ENCODE measurements around the gene SMS. TPM values are rescaled to one million over a fixed set of nuclear protein-coding genes. Genes with fewer than 3 reads are reported as not detected.

SMS gene
- total and polyA plus RNA-seq, 9 donors = 66.1 to 79.4 (median 70.9) TPM

DNA sequence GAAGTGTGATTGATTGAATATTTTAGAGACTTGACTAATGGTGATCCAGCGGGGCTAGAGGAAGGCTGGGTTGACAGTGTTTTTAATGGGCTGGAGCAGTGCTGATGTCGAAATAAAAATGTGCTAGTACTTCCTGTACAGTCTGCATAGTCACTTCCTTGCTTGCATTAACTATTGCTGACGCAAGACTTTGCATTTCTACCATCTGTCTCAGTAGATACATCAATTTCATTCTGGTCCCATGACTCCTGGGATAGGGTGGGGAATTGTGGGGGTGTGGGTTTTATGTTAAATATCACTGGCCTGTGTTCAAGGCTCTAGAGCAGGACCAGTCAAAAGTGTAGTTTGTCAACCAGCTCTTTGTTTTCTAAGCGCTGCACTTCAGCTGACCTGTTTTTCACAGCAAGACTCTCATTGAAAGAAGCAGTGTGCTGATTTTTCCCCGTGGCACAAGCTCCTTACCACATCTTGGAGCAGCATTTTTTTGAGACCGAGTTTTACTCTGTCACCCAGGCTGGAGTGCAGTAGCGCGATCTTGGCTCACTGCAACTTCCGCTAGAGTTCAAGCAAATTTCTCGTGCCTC is 56.5 kb downstream of the SMS start:
- Histone ChIP-seq H3K27me3 (ENCODE audit: control insufficient read depth, insufficient read depth, low read length) (peaks cover 2% of the 10 kb centered on the region), H3K36me3 (ENCODE audit: control insufficient read depth, insufficient read depth, low read length) (no peaks in the 10 kb centered on the region), H3K27ac (ENCODE audit: low read length) (no peak overlapping the region), H3K4me1 (ENCODE audit: control insufficient read depth, insufficient read depth, low read length) (peaks cover 3% of the 10 kb centered on the region), H3K4me3 (ENCODE audit: low read length) (no peak overlapping the region), H3K9me3 (replicated peaks; ENCODE audit: control insufficient read depth, low read depth, low read length) (no peaks in the 10 kb centered on the region)
- WGBS (ENCODE audit: insufficient coverage) = 61% methylated on average over 4 of the region's 10 CpGs
- peak; percentile 52 for DNase-seq

DNA sequence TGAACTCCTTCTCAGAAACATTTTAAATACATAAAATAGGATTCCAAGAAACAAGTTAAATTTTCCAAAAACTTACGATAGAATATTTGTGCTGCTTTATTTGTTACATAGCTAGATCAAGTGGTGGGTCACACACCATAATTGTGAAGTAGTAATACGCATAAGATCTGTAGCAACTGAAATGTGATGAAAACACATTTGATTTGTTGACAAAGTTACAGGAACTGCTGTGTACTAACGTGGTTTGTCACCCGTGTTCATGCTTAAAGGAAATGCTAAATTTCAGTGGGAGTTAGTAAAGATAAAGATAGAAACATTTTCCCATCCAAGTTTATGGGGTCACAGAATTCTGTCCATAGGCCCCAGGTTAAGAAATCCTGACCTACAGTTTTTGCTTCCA is 57.5 kb downstream of the SMS start:
- Histone ChIP-seq H3K27me3 (ENCODE audit: control insufficient read depth, insufficient read depth, low read length) (peaks cover 2% of the 10 kb centered on the region), H3K9me3 (replicated peaks; ENCODE audit: control insufficient read depth, low read depth, low read length) (no peaks in the 10 kb centered on the region), H3K4me1 (ENCODE audit: control insufficient read depth, insufficient read depth, low read length) (no peaks in the 10 kb centered on the region), H3K36me3 (ENCODE audit: control insufficient read depth, insufficient read depth, low read length) (no peaks in the 10 kb centered on the region), H3K4me3 (ENCODE audit: low read length) (no peak overlapping the region), H3K27ac (ENCODE audit: low read length) (no peak overlapping the region)
- DNase-seq = no peak
- 80% methylated on average over 1 of the region's 4 CpGs for WGBS (ENCODE audit: insufficient coverage)

DNA sequence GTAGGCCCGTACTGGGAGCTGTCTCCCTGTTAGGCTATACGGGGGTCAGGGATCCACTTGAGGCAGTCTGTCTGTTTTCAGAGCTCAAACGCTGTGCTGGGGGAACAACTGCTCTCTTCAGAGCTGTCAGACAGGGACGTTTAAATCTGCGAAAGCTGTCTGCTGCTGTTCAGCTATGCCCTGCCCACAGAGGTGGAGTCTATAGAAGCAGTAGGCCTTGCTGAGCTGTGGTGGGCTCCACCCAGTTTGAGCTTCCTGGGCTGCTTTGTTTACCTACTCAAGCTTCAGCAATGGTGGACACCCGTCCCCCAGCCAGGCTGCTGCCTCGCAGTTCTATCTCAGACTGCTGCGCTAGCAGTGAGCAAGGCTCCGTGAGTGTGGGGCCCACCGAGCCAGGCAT is 64.4 kb downstream of the SMS start:
- Histone ChIP-seq H3K27me3 (ENCODE audit: control insufficient read depth, insufficient read depth, low read length) (peaks cover 14% of the 10 kb centered on the region), H3K27ac (ENCODE audit: low read length) (no peak overlapping the region), H3K36me3 (ENCODE audit: control insufficient read depth, insufficient read depth, low read length) (no peaks in the 10 kb centered on the region), H3K9me3 (replicated peaks; ENCODE audit: control insufficient read depth, low read depth, low read length) (peaks cover 4% of the 10 kb centered on the region), H3K4me1 (ENCODE audit: control insufficient read depth, insufficient read depth, low read length) (no peaks in the 10 kb centered on the region), H3K4me3 (ENCODE audit: low read length) (no peak overlapping the region)
- no peak for DNase-seq
- 78% methylated on average over 10 of the region's 10 CpGs for WGBS (ENCODE audit: insufficient coverage)

DNA sequence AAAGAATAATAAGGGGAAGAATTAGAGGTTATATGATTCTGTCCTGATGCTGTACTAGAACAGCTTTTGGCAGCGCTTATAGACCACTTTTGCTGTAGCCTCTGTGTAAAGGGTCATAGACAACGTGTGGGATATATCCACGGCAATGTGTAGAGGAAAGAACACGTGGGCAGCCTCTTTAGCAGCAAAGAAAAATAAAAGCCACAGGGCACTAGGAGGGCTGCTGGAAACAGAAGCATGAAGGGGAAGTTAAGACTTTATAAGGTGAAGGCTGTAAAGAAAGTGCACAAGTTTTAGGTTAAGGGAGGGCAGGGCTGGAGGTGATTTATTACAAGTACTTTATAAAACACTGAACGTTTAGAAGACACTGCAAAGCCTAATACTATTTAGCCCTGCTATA is 71.5 kb downstream of the SMS start:
- Histone ChIP-seq H3K27ac (ENCODE audit: low read length) (no peak overlapping the region), H3K36me3 (ENCODE audit: control insufficient read depth, insufficient read depth, low read length) (no peaks in the 10 kb centered on the region), H3K9me3 (replicated peaks; ENCODE audit: control insufficient read depth, low read depth, low read length) (peaks cover 4% of the 10 kb centered on the region), H3K4me3 (ENCODE audit: low read length) (no peak overlapping the region), H3K27me3 (ENCODE audit: control insufficient read depth, insufficient read depth, low read length) (peaks cover 14% of the 10 kb centered on the region), H3K4me1 (ENCODE audit: control insufficient read depth, insufficient read depth, low read length) (no peaks in the 10 kb centered on the region)
- WGBS (ENCODE audit: insufficient coverage) = 36% methylated on average over 4 of the region's 5 CpGs
- DNase-seq = no peak

DNA sequence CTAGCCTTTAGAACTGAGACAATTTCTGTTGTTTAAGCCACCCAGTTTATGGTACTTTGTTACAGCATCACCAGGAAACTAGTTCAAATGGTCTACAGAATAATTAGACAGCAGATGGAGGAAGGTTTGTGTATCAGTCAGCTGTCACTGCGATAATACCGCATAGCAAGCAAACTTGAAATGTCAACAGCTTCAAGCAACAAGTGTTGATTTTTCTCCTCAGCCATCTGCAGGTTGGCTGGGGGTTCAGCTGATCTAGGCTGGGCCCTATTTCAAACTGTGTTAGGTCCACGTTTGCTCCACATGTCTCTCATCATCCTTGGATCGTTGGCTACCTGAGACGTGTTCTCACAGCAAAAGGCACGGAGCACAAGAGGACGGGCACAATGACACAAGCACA is 72.4 kb downstream of the SMS start:
- WGBS (ENCODE audit: insufficient coverage) = 71% methylated on average over 7 of the region's 7 CpGs
- Histone ChIP-seq H3K4me3 (ENCODE audit: low read length) (no peak overlapping the region), H3K27me3 (ENCODE audit: control insufficient read depth, insufficient read depth, low read length) (peaks cover 14% of the 10 kb centered on the region), H3K36me3 (ENCODE audit: control insufficient read depth, insufficient read depth, low read length) (no peaks in the 10 kb centered on the region), H3K9me3 (replicated peaks; ENCODE audit: control insufficient read depth, low read depth, low read length) (peaks cover 4% of the 10 kb centered on the region), H3K27ac (ENCODE audit: low read length) (no peak overlapping the region), H3K4me1 (ENCODE audit: control insufficient read depth, insufficient read depth, low read length) (no peaks in the 10 kb centered on the region)
- no peak for DNase-seq

DNA sequence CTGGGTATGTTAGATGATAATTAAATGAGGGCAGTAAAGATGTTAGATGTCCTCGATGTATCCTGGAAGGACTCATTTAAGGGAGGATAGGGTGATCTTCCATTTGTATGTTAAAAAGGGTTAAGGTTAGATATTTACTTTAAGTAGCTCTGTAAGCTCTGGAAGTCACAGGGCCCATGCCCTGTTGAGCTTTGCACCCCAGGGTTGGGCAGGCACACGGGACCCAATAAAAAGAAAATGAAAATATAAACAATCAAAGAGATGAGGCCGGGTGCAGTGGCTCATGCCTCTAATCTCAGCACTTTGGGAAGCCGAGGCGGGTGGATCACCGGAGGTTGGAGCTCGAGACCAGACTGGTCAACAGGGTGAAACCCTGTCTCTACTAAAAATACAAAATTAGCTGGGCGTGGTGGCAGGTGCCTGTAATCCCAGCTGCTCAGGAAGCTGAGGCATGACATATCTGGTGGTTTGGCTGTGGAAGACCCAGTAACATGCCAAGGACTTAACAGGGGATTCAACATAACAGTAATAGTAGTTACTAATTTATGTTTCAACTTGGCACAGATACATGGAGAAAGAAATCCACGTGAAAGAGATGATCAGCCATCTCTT is 74.7 kb downstream of the SMS start:
- no peak overlapping the region for H3K27ac ChIP-seq (ENCODE audit: low read length)
- no peak for DNase-seq
- H3K4me1 ChIP-seq (ENCODE audit: control insufficient read depth, insufficient read depth, low read length) = no peaks in the 10 kb centered on the region
- no peaks in the 10 kb centered on the region for H3K36me3 ChIP-seq (ENCODE audit: control insufficient read depth, insufficient read depth, low read length)
- peaks cover 17% of the 10 kb centered on the region for H3K27me3 ChIP-seq (ENCODE audit: control insufficient read depth, insufficient read depth, low read length)
- H3K9me3 ChIP-seq (replicated peaks; ENCODE audit: control insufficient read depth, low read depth, low read length) = no peaks in the 10 kb centered on the region
- no peak overlapping the region for H3K4me3 ChIP-seq (ENCODE audit: low read length)
- WGBS (ENCODE audit: insufficient coverage) = 67% methylated on average over 1 of the region's 9 CpGs

DNA sequence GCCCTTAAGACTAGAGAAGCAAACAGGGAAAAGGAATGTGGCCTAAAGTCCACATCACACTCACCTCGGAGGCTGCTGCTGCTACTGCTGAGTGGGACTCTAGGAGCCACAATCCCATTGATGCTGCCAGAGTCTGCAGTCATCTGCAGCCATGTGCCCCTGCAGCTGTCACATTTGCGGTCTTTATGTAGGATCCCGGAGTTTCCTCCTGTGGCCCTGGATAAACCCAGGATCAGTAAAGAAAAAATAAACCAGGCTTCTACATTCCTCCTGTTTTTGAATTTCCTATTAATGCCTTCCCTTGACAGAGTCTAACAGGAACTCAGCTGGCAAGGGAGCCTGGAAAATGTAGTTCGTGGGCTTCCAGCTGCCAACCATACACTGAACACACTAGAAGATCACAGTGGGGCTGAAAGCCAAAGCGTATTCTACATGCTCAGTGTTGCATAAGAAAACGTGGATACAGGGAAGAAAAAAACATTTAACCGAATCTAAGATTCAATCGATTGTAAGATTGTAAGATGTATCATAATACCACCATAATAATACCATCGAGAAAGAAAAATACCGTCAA is 81.3 kb downstream of the SMS start:
- Histone ChIP-seq H3K36me3 (ENCODE audit: control insufficient read depth, insufficient read depth, low read length) (no peaks in the 10 kb centered on the region), H3K27me3 (ENCODE audit: control insufficient read depth, insufficient read depth, low read length) (peaks cover 30% of the 10 kb centered on the region), H3K4me1 (ENCODE audit: control insufficient read depth, insufficient read depth, low read length) (no peaks in the 10 kb centered on the region), H3K27ac (ENCODE audit: low read length) (no peak overlapping the region), H3K4me3 (ENCODE audit: low read length) (no peak overlapping the region), H3K9me3 (replicated peaks; ENCODE audit: control insufficient read depth, low read depth, low read length) (no peaks in the 10 kb centered on the region)
- 82% methylated on average over 3 of the region's 10 CpGs for WGBS (ENCODE audit: insufficient coverage)
- DNase-seq = peak; percentile 82

DNA sequence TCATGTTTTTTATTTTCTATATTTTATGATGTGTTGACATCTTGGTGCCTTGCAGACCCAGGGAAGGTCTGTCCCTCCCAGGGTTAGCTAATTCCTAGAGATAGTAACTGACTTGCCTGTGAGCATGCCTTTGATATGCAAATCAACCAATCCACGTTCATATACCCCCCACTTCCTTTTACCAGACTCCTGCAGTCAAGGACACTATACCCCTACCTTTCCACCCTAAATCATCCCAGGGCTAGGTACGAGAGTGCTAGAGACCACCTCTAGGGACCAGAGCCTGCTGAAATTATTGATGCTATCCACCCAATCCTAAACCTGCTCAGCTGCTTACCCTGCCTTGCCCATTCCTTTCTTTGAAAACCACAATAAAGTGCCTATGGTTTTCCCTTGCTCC is 84.1 kb downstream of the SMS start:
- no peak for DNase-seq
- 42% methylated on average over 2 of the region's 2 CpGs for WGBS (ENCODE audit: insufficient coverage)
- no peaks in the 10 kb centered on the region for H3K4me1 ChIP-seq (ENCODE audit: control insufficient read depth, insufficient read depth, low read length)

DNA sequence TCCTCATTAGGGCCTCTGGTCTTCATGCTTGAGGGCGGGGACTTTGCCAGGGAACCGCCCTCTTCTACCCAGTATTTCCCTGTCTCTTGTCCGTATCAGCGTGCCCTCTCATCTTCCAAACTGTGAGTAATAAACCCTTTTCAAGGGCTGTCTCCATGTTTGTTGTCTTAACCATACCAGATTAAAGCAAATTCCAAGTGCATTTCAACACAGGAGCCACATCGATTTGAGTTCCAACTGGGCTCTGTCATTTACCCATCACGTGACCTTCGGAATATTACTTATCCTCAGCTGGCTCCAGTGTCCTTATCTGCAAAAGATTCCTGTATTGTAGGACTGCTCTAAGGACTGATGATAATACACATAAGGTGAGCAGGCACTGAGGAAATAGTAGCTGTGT is 85.2 kb downstream of the SMS start:
- no peaks in the 10 kb centered on the region for H3K36me3 ChIP-seq (ENCODE audit: control insufficient read depth, insufficient read depth, low read length)
- 66% methylated on average over 3 of the region's 7 CpGs for WGBS (ENCODE audit: insufficient coverage)
- no peaks in the 10 kb centered on the region for H3K4me1 ChIP-seq (ENCODE audit: control insufficient read depth, insufficient read depth, low read length)
- no peak for DNase-seq
- H3K27ac ChIP-seq (ENCODE audit: low read length) = no peak overlapping the region
- no peak overlapping the region for H3K4me3 ChIP-seq (ENCODE audit: low read length)
- H3K27me3 ChIP-seq (ENCODE audit: control insufficient read depth, insufficient read depth, low read length) = peaks cover 25% of the 10 kb centered on the region
- H3K9me3 ChIP-seq (replicated peaks; ENCODE audit: control insufficient read depth, low read depth, low read length) = no peaks in the 10 kb centered on the region

More for the DNA sequence above, 84.1 kb downstream of the SMS start:
- H3K4me3 ChIP-seq (ENCODE audit: low read length) = no peak overlapping the region
- no peak overlapping the region for H3K27ac ChIP-seq (ENCODE audit: low read length)
- no peaks in the 10 kb centered on the region for H3K9me3 ChIP-seq (replicated peaks; ENCODE audit: control insufficient read depth, low read depth, low read length)
- H3K36me3 ChIP-seq (ENCODE audit: control insufficient read depth, insufficient read depth, low read length) = no peaks in the 10 kb centered on the region
- H3K27me3 ChIP-seq (ENCODE audit: control insufficient read depth, insufficient read depth, low read length) = peaks cover 27% of the 10 kb centered on the region

DNA sequence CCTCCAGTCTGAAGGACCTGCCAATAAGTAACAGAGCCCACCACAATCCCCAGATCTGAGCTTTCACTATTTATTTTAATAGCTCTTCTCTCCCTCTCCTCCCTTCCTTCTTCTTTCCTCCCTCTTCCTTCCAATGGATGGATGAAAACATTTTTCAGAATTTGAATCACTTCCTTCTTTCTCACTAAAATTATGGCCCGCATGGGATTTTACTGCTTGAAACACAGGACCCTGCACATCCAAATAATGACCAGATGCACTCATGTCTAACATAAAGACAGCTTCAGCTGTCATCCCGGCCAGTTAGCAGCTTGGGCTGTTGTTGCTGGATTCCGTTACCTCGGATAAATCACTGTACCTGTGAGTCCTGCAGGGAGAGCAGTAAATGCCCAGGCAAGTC is 86.2 kb downstream of the SMS start:
- 48% methylated on average over 3 of the region's 4 CpGs for WGBS (ENCODE audit: insufficient coverage)
- no peak overlapping the region for H3K4me3 ChIP-seq (ENCODE audit: low read length)
- DNase-seq = peak; percentile 71
- no peaks in the 10 kb centered on the region for H3K4me1 ChIP-seq (ENCODE audit: control insufficient read depth, insufficient read depth, low read length)
- H3K36me3 ChIP-seq (ENCODE audit: control insufficient read depth, insufficient read depth, low read length) = no peaks in the 10 kb centered on the region
- peaks cover 25% of the 10 kb centered on the region for H3K27me3 ChIP-seq (ENCODE audit: control insufficient read depth, insufficient read depth, low read length)
- H3K27ac ChIP-seq (ENCODE audit: low read length) = no peak overlapping the region
- no peaks in the 10 kb centered on the region for H3K9me3 ChIP-seq (replicated peaks; ENCODE audit: control insufficient read depth, low read depth, low read length)

Measured in muscle of leg (tissue), 11 donors.